Kidney (tissue), 14 donors: ENCODE measurements around the gene HSD17B8. TPM values are rescaled to one million over a fixed set of nuclear protein-coding genes. Genes with fewer than 3 reads are reported as not detected.
A peak's percentile ranks its signal among the peaks of the same experiment; 100 is the strongest.

Experiments used
- DNase-seq, 5 donors: peaks; one replicate each; pipeline ENCODE4 v3.0.0-alpha.2; 2013 to 2020
- FAIRE-seq: peaks from 2 replicates; lab custom pipeline; 2012; peaks lifted over from hg19 to GRCh38; lab: Jason Lieb, UNC
- H3K27ac ChIP-seq, 2 donors: one replicate each; pipeline ENCODE4 v1.7.0; 2013; ENCODE audit warnings: low read depth in 2 of 2, low read length in 2 of 2, inconsistent platforms in 1 of 2
- H3K27me3 ChIP-seq: one replicate; pipeline ENCODE4 v1.7.1; 2013; ENCODE audit warnings: low read length, inconsistent platforms; ENCODE audit not compliant: control insufficient read depth, insufficient read depth
- H3K36me3 ChIP-seq, 3 donors: one replicate each; pipeline versions ENCODE4 v1.7.0 to v1.7.1; 2013; ENCODE audit warnings: low read length in 3 of 3, control low read depth in 1 of 3, inconsistent platforms in 1 of 3; ENCODE audit not compliant: insufficient read depth in 3 of 3, control insufficient read depth in 2 of 3
- H3K4me1 ChIP-seq, 3 donors: one replicate each; pipeline versions ENCODE4 v1.7.0 to v1.7.1; 2013; ENCODE audit warnings: low read length in 3 of 3, inconsistent platforms in 1 of 3, low read depth in 1 of 3; ENCODE audit not compliant: control insufficient read depth in 2 of 3, insufficient read depth in 2 of 3
- H3K4me3 ChIP-seq, 3 donors: one replicate each; pipeline versions ENCODE4 v1.7.0 to v1.8.1; 2013; ENCODE audit warnings: low read length in 3 of 3, control low read depth in 1 of 3, inconsistent platforms in 1 of 3
- H3K9ac ChIP-seq, 3 donors: one replicate each; pipeline versions ENCODE4 v1.7.0 to v1.7.1; 2013; ENCODE audit warnings: low read length in 3 of 3, control low read depth in 1 of 3, inconsistent platforms in 1 of 3
- H3K9me3 ChIP-seq, 3 donors: one replicate each; pipeline versions ENCODE4 v1.7.0 to v1.7.1; 2013; ENCODE audit warnings: low read length in 3 of 3, control low read depth in 1 of 3, inconsistent platforms in 1 of 3; ENCODE audit not compliant: control insufficient read depth in 2 of 3, insufficient read depth in 1 of 3
- intact Hi-C: fragments of 100-400 bp; cut with DNase I; formaldehyde crosslinking; loops from one replicate; pipeline ENCODE4 v1.11.1; 2022
- polyA plus RNA-seq: library from polyadenylated mRNA; stranded (reverse); fragments of 350-450 nt; fragmentation: Illumina TruSeq; extraction: RNeasy Lipid Tissue Mini Kit (QIAGEN cat#74804); gene quantifications from one replicate; pipeline ENCODE4 v1.2.3, GENCODE V29; 2014; ENCODE audit warnings: low read depth, low replicate concordance; ENCODE audit not compliant: insufficient read depth
- total RNA-seq: library from RNA; stranded (reverse); fragmentation: NEBNext Ultra II Directional; extraction: Animal tissue kit (Norgen Biotek cat#: 25700); gene quantifications from one replicate; pipeline ENCODE4 v1.2.1, GENCODE V29; 2021
- TF ChIP-seq, protein P1 (sequence below): IDR thresholded peaks from 3 replicates; pipeline ENCODE4 v1.5.1; 2012; ENCODE audit warnings: mild to moderate bottlenecking, moderate library complexity, borderline replicate concordance; ENCODE audit not compliant: insufficient read depth; ENCODE audit errors: extremely low read depth
- donor health status: control.
- donor health status: control.
- donor health status: control.
- donor health status: control.
- donor health status: control.
- donor health status: DM: yes; HTN: yes; CAD: no.
- donor health status: Normal renal cell carcinoma (clear cell type).

Gene HSD17B8
- total and polyA plus RNA-seq, 2 donors from 2014 or later = 26.6 to 83.0 TPM

DNA sequence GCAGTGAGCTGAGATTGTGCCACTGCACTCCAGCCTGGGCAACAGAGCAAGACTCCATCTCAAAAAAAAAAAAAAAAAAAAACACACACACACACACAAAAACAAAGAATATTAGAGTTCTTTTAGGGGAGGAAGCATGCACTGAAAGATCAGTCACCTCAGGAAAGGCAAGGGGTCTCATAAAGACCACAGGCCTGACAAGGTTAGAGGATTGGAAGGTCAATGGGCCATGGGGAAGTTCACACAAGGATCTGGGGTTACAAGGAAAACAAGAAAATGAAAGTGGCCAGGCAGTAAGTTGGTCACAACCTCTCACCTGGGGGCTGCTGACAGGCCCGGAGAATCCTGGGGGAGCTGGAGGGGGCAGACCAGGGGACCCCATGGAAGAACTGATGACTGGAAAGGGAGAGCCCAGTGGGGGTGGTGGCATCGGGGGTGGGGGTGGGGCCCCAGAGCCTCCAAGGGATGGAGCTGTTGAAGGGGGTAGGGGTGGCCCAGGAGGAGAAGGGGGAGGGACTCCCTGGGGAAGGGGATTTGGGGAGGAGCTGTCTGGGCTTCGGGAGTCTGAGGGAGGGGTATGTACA, 5.5 kb upstream of the HSD17B8 start:
- intact Hi-C loops = no loop called here
- H3K36me3 ChIP-seq = peaks cover 19 to 38% (median 31%) of the 10 kb centered on the region in 3 donors

DNA sequence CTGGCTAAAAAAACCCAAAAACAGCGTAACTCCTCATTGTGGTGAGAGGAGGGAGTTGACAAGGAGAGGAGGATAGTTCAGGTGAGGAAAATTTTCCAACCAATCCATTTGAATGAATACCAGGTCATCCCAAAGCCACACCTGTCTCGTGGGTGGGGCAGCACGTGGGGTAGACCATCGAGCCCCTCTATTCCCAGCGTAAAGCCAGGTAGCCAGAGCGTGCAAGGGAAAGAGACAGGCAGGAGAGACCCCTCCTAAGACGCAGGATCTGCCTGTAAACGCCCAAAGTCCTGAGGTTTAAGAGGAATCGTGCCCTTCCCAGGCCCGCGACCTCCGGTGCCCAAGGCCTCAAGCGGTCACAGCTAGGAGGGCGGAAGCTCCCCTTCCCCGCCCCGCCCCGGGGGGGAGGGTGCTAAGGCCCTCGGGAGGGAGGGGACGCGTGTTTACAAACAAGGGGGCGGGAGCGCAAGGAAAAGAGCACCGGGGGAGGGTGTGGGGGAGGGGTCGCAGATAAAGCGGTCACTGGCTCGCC, 4.7 kb upstream of the HSD17B8 start:
- peak in 2 of 5 donors; percentile 76 to 85 for DNase-seq
- Histone ChIP-seq H3K4me3 (peak overlapping the region; percentile 97 to 99 (median 98)), H3K9me3 (no peaks in the 10 kb centered on the region), H3K27ac (peak overlapping the region; percentile 99), H3K9ac (peak overlapping the region; percentile 81 to 100 (median 88)), H3K36me3 (peaks cover 19 to 34% (median 31%) of the 10 kb centered on the region in 3 donors), H3K27me3 (no peaks in the 10 kb centered on the region), H3K4me1 (peaks cover 5 to 33% (median 17%) of the 10 kb centered on the region in 3 donors)
- intact Hi-C loops = no loop called here
- TF ChIP-seq, protein P1, sequence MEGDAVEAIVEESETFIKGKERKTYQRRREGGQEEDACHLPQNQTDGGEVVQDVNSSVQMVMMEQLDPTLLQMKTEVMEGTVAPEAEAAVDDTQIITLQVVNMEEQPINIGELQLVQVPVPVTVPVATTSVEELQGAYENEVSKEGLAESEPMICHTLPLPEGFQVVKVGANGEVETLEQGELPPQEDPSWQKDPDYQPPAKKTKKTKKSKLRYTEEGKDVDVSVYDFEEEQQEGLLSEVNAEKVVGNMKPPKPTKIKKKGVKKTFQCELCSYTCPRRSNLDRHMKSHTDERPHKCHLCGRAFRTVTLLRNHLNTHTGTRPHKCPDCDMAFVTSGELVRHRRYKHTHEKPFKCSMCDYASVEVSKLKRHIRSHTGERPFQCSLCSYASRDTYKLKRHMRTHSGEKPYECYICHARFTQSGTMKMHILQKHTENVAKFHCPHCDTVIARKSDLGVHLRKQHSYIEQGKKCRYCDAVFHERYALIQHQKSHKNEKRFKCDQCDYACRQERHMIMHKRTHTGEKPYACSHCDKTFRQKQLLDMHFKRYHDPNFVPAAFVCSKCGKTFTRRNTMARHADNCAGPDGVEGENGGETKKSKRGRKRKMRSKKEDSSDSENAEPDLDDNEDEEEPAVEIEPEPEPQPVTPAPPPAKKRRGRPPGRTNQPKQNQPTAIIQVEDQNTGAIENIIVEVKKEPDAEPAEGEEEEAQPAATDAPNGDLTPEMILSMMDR = no peak
- no peak for FAIRE-seq

More for the DNA sequence above, 5.5 kb upstream of the HSD17B8 start:
- no peak overlapping the region for H3K27ac ChIP-seq
- TF ChIP-seq, protein P1 = no peak
- peak overlapping the region in 2 of 3 donors; percentile 97 to 99 for H3K4me3 ChIP-seq
- FAIRE-seq (no peak), DNase-seq (peak in 1 of 5 donors; percentile 69)
- H3K4me1 ChIP-seq = peaks cover 4 to 30% (median 13%) of the 10 kb centered on the region in 3 donors
- no peaks in the 10 kb centered on the region for H3K27me3 ChIP-seq
- no peaks in the 10 kb centered on the region for H3K9me3 ChIP-seq
- H3K9ac ChIP-seq = peak overlapping the region in 1 of 3 donors; percentile 100

DNA sequence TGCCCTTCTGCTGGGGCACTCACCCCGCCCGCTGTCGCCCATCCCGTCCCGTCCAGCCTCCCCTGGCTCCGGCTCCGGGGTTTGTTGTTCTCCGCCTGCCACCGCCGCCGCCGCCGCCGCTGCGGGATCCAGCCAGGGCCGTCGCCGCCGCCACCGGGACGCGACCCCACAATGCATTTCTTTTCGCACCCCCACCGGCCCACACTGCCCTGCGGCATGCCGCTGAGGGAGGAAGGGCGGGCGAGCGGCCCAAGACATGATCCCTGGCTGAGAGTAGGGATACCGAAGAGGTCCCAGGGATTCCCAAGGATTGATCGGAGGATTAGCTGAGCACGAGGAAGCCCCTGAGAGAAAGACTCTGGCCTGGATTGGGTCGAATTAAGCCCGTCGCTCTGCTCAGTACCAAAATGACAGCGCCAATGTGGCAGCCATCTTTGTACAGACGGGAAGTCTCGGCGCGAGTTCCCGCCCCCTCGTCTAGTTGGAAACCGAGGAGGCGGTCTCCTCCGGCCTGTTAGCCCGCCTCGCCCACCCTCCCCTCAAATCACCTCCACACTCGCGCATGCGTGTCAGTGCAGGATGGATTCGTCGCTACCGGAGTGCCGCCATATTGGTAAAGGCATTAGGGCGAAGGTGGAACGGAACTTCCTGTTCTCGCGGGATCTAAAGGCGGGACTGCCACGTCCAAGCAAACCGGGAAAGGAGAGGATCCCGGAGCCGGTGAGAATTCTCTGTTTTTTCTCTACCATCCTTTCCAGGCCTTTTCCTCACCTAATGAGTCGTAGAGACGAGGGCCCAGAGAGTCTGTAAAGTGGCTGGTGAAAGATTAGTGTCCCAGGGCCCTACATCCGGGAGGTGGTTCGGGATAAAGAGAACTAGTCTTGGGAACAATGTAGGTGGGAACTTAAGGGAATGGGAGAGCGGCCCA, 4.0 kb upstream of the HSD17B8 start, which contains the start of the genes RXRB and SLC39A7:
Gene RXRB, minus strand, starts transcription at position 447 of the 928 bp plus-strand sequence. Its CDS starts 189 bp downstream, at position 258.
Gene SLC39A7, plus strand, starts transcription at position 649 of the 928 bp plus-strand sequence. CDS start 379 bp downstream, outside the sequence.
- peak within 1 kb of the TSS; percentile 97 to 99 (median 98) for H3K4me3 ChIP-seq
- peak within 1 kb of the TSS; percentile 99 for H3K27ac ChIP-seq
- DNase-seq (peak; percentile 100), FAIRE-seq (no peak)
- intact Hi-C loops = no loop called here
- peaks cover 18 to 34% (median 26%) of the 10 kb centered on the region in 3 donors for H3K36me3 ChIP-seq
- H3K9me3 ChIP-seq = no peaks in the 10 kb centered on the region
- peak within 1 kb of the TSS; percentile 81 to 100 (median 98) for H3K9ac ChIP-seq
- H3K4me1 ChIP-seq = peaks cover 5 to 40% (median 17%) of the 10 kb centered on the region in 3 donors
- TF ChIP-seq, protein P1 = no peak
- H3K27me3 ChIP-seq = no peaks in the 10 kb centered on the region
